ENCODE results near the gene EFCAB7.

DNA sequence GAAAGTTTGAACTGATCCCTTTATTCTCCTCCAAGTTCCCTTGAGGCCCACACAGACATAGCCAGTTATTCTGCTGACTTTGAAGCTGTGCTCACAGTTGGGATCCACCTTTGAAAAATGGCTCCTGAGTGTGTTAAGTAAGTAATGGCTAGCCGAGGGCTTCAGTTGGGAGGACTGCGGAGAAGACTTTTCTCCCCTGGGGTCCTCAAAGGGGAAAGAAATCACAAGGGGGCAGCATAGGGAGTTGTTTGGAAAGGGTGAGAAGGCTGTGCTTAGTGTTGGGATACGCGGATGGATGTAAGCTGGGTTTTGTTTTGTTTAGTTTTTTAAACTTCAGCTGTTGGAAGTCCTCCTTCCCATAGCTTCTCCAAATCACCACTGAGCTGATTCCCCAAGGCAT, 78.1 kb downstream of the EFCAB7 start:
- TF ChIP-seq, protein P1, sequence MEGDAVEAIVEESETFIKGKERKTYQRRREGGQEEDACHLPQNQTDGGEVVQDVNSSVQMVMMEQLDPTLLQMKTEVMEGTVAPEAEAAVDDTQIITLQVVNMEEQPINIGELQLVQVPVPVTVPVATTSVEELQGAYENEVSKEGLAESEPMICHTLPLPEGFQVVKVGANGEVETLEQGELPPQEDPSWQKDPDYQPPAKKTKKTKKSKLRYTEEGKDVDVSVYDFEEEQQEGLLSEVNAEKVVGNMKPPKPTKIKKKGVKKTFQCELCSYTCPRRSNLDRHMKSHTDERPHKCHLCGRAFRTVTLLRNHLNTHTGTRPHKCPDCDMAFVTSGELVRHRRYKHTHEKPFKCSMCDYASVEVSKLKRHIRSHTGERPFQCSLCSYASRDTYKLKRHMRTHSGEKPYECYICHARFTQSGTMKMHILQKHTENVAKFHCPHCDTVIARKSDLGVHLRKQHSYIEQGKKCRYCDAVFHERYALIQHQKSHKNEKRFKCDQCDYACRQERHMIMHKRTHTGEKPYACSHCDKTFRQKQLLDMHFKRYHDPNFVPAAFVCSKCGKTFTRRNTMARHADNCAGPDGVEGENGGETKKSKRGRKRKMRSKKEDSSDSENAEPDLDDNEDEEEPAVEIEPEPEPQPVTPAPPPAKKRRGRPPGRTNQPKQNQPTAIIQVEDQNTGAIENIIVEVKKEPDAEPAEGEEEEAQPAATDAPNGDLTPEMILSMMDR (CRISPR knock-in tag; IDR thresholded peaks at IDR 0.05), result no peak
- no peak for TF ChIP-seq POLR2AphosphoS5 (IDR thresholded peaks at IDR 0.05; ENCODE audit: low read depth, low read length)
- TF ChIP-seq, protein P2, sequence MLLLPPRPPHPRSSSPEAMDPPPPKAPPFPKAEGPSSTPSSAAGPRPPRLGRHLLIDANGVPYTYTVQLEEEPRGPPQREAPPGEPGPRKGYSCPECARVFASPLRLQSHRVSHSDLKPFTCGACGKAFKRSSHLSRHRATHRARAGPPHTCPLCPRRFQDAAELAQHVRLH (CRISPR knock-in tag; IDR thresholded peaks at IDR 0.05; ENCODE audit: borderline replicate concordance, low read depth), result no peak
- TF ChIP-seq, protein P3, sequence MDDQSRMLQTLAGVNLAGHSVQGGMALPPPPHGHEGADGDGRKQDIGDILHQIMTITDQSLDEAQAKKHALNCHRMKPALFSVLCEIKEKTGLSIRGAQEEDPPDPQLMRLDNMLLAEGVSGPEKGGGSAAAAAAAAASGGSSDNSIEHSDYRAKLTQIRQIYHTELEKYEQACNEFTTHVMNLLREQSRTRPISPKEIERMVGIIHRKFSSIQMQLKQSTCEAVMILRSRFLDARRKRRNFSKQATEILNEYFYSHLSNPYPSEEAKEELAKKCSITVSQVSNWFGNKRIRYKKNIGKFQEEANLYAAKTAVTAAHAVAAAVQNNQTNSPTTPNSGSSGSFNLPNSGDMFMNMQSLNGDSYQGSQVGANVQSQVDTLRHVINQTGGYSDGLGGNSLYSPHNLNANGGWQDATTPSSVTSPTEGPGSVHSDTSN (CRISPR knock-in tag; IDR thresholded peaks at IDR 0.05; ENCODE audit: borderline replicate concordance), result no peak
- no peak for TF ChIP-seq YY1 (IDR thresholded peaks at IDR 0.05; ENCODE audit: insufficient read depth, insufficient replicate concordance, low read depth, low read length)
- TF ChIP-seq, protein P4, sequence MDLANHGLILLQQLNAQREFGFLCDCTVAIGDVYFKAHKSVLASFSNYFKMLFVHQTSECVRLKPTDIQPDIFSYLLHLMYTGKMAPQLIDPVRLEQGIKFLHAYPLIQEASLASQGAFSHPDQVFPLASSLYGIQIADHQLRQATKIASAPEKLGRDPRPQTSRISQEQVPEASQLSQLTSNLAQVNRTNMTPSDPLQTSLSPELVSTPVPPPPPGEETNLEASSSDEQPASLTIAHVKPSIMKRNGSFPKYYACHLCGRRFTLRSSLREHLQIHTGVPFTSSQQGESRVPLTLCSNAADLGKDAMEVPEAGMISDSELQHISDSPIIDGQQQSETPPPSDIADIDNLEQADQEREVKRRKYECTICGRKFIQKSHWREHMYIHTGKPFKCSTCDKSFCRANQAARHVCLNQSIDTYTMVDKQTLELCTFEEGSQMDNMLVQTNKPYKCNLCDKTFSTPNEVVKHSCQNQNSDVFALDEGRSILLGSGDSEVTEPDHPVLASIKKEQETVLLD (CRISPR knock-in tag; IDR thresholded peaks at IDR 0.05; ENCODE audit: low read depth), result no peak
- no peak for TF ChIP-seq ZNF224 (CRISPR knock-in tag; IDR thresholded peaks at IDR 0.05)
- no peak for TF ChIP-seq RAD21 (CRISPR knock-in tag; IDR thresholded peaks at IDR 0.05)
- TF ChIP-seq NR2F1 (CRISPR knock-in tag; IDR thresholded peaks at IDR 0.05), result no peak
